Fibroblast of lung (primary cell): ENCODE data around the gene IFT57.

Experiments
- EZH2 ChIP-seq: IDR thresholded peaks from 2 replicates; pipeline ENCODE4 v1.5.1; 2012; ENCODE audit warnings: low read length, control low read depth, mild to moderate bottlenecking; ENCODE audit errors: missing control alignments
- TF ChIP-seq, protein P1 (sequence below), 2 donors: IDR thresholded peaks in 1 of 2; conservative IDR thresholded peaks in 1 of 2; 1 replicate in 1 of 2; 2 replicates in 1 of 2; pipeline ENCODE4 v1.5.1; 2011 to 2012; ENCODE audit warnings: low read length in 2 of 2, control low read depth in 1 of 2, inconsistent platforms in 1 of 2, low read depth in 1 of 2, mild to moderate bottlenecking in 1 of 2

DNA sequence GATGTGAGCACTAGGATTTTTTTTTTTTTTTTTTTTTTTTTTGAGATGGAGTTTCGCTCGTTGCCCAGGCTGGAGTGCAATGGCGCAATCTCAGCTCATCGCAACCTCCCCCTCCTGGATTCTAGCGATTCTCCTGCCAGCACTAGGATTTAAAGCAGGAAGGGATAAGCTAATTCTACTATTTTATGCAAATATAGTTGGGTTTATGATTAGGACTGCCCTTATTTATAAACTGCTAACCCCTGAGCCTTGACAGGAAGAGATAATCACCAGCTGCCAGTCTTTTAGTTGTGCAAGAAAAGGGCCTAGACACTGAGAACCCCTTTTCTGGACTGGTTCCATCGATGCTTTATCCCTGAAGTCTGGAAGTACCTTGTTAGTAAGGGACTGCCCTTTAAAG is 36.7 kb downstream of the IFT57 start:
- TF ChIP-seq, protein P1, sequence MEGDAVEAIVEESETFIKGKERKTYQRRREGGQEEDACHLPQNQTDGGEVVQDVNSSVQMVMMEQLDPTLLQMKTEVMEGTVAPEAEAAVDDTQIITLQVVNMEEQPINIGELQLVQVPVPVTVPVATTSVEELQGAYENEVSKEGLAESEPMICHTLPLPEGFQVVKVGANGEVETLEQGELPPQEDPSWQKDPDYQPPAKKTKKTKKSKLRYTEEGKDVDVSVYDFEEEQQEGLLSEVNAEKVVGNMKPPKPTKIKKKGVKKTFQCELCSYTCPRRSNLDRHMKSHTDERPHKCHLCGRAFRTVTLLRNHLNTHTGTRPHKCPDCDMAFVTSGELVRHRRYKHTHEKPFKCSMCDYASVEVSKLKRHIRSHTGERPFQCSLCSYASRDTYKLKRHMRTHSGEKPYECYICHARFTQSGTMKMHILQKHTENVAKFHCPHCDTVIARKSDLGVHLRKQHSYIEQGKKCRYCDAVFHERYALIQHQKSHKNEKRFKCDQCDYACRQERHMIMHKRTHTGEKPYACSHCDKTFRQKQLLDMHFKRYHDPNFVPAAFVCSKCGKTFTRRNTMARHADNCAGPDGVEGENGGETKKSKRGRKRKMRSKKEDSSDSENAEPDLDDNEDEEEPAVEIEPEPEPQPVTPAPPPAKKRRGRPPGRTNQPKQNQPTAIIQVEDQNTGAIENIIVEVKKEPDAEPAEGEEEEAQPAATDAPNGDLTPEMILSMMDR (conservative IDR thresholded peaks at IDR 0.05 in 1 of 2, IDR thresholded peaks at IDR 0.05 in 1 of 2; ENCODE audit: low read depth in 1 of 2, low read length in 2 of 2): no peak
- no peak for TF ChIP-seq EZH2
